GM10847 (cell line): ENCODE data around the gene CHAF1B.

Source experiments
- POLR2A ChIP-seq: IDR thresholded peaks from 2 replicates; pipeline ENCODE4 v1.6.1; 2011; ENCODE audit not compliant: insufficient read length; ENCODE audit errors: extremely low read depth

CHAF1B gene

GRCh38 chr21:36463991-36464390 is 78.8 kb downstream of the CHAF1B start:
- no peak for TF ChIP-seq POLR2A

GRCh38 chr21:36464590-36464989 is 79.4 kb downstream of the CHAF1B start:
- TF ChIP-seq POLR2A = no peak

GRCh38 chr21:36465478-36465877 is 80.3 kb downstream of the CHAF1B start:
- TF ChIP-seq POLR2A = no peak

- TF ChIP-seq POLR2A = no peak
Measured at GRCh38 chr21:36466061-36466511, 80.9 kb downstream of the CHAF1B start.
